GM23338 (cell line): ENCODE results near the gene GAA.

Experiments used
- CREB1 ChIP-seq: fragments of 250-450 bp; sonication (Bioruptor Pico); IDR thresholded peaks from 2 replicates; pipeline ENCODE4 v1.5.0; 2020; ENCODE audit warnings: low read depth, mild to moderate bottlenecking, moderate library complexity
- CTCF ChIP-seq, 2 experiments: fragments of 200-600 bp in 1 of 2; sonication (generic) in 1 of 2; conservative IDR thresholded peaks; 2 replicates each; pipeline versions ENCODE4 v1.5.1 to v1.6.1; 2016 to 2017; ENCODE audit warnings: antibody characterized with exemption in 2 of 2, low read depth in 2 of 2, mild to moderate bottlenecking in 2 of 2, moderate library complexity in 1 of 2
- ETS1 ChIP-seq: IDR thresholded peaks from 2 replicates; pipeline ENCODE4 v1.6.1; 2016; ENCODE audit warnings: antibody characterized with exemption
- EZH2 ChIP-seq: fragments of 200-600 bp; sonication (generic); IDR thresholded peaks from one replicate; pipeline ENCODE4 v1.8.0; 2017; ENCODE audit warnings: antibody characterized with exemption, mild to moderate bottlenecking, low read depth; ENCODE audit not compliant: unreplicated experiment
- EZH2phosphoT487 ChIP-seq: fragments of 200-600 bp; sonication (generic); IDR thresholded peaks from one replicate; pipeline ENCODE4 v1.8.1; 2018; ENCODE audit warnings: antibody characterized with exemption; ENCODE audit not compliant: unreplicated experiment
- JUNB ChIP-seq: IDR thresholded peaks from one replicate; pipeline ENCODE4 v1.6.1; 2016; ENCODE audit warnings: antibody characterized with exemption; ENCODE audit not compliant: unreplicated experiment
- NANOG ChIP-seq: IDR thresholded peaks from 2 replicates; pipeline ENCODE4 v1.6.1; 2016; ENCODE audit warnings: antibody characterized with exemption, borderline replicate concordance
- POLR2AphosphoS5 ChIP-seq: IDR thresholded peaks from 2 replicates; pipeline ENCODE4 v1.6.1; 2016; ENCODE audit warnings: antibody characterized with exemption, low read depth
- REST ChIP-seq: IDR thresholded peaks from one replicate; pipeline ENCODE4 v1.6.1; 2018; ENCODE audit warnings: antibody characterized with exemption; ENCODE audit not compliant: unreplicated experiment
- ZNF114 ChIP-seq: fragments of 250-450 bp; sonication (Bioruptor Pico); IDR thresholded peaks from 2 replicates; pipeline ENCODE4 v1.5.0; 2020; ENCODE audit warnings: mild to moderate bottlenecking, moderate library complexity
- ZNF331 ChIP-seq: fragments of 250-450 bp; sonication (Bioruptor Pico); IDR thresholded peaks from 2 replicates; pipeline ENCODE4 v1.5.0; 2020; ENCODE audit warnings: low read depth, mild to moderate bottlenecking, moderate library complexity
- ZNF462 ChIP-seq: fragments of 250-450 bp; sonication (Bioruptor Pico); IDR thresholded peaks from 2 replicates; pipeline ENCODE4 v1.5.0; 2020; ENCODE audit warnings: mild to moderate bottlenecking, moderate library complexity

GRCh38 chr17:80100035-80100323, 1.4 kb upstream of the GAA start:
- no peak for TF ChIP-seq POLR2AphosphoS5
- TF ChIP-seq CTCF (conservative IDR thresholded peaks at IDR 0.05; ENCODE audit: low read depth in 2 of 2): no peak
- no peak for TF ChIP-seq EZH2phosphoT487
- no peak for TF ChIP-seq ETS1
- TF ChIP-seq EZH2: no peak
- TF ChIP-seq JUNB: no peak
- TF ChIP-seq CREB1 (CRISPR knock-in tag): no peak
- TF ChIP-seq REST: no peak
- no peak for TF ChIP-seq ZNF114
- no peak for TF ChIP-seq ZNF462 (CRISPR knock-in tag)
- TF ChIP-seq NANOG: no peak
- TF ChIP-seq ZNF331 (CRISPR knock-in tag): no peak
